Measurements from ENCODE around the gene CLCA4. TPM values are rescaled to one million over a fixed set of nuclear protein-coding genes. Genes with fewer than 3 reads are reported as not detected.
"Not testable (repeated sequence)": the region's sequence is repeated elsewhere in the genome, so short reads cannot be mapped to it uniquely, and the experiment has no call there.

The CLCA4 gene
- total RNA-seq, 1 experiment from 2014 or later = not detected

- H3K27me3 ChIP-seq (replicated peaks; ENCODE audit: insufficient read depth, low read depth, low read length, poor library complexity) = no peaks in the 10 kb centered on the region
- H3K9me3 ChIP-seq (ENCODE audit: low read depth, low read length, poor library complexity, severe bottlenecking) = no peaks in the 10 kb centered on the region
- H3K27ac ChIP-seq (ENCODE audit: low read depth, low read length, poor library complexity, severe bottlenecking) = no peak overlapping the region
- H3K4me1 ChIP-seq (ENCODE audit: insufficient read depth, low read length, poor library complexity, severe bottlenecking) = no peaks in the 10 kb centered on the region
- DNase-seq (ENCODE audit: low spot score) = no peak
- ChIA-PET CTCF (no interaction called here), POLR2A (ENCODE audit: low non-redundant PET) (no interaction called here)
- H3K4me3 ChIP-seq (ENCODE audit: low read depth, low read length, poor library complexity, severe bottlenecking) = no peak overlapping the region
- TF ChIP-seq EZH2 (IDR thresholded peaks at IDR 0.05; ENCODE audit: borderline replicate concordance, low read depth, low read length, poor library complexity, severe bottlenecking) = no peak
- TF ChIP-seq, protein P1, sequence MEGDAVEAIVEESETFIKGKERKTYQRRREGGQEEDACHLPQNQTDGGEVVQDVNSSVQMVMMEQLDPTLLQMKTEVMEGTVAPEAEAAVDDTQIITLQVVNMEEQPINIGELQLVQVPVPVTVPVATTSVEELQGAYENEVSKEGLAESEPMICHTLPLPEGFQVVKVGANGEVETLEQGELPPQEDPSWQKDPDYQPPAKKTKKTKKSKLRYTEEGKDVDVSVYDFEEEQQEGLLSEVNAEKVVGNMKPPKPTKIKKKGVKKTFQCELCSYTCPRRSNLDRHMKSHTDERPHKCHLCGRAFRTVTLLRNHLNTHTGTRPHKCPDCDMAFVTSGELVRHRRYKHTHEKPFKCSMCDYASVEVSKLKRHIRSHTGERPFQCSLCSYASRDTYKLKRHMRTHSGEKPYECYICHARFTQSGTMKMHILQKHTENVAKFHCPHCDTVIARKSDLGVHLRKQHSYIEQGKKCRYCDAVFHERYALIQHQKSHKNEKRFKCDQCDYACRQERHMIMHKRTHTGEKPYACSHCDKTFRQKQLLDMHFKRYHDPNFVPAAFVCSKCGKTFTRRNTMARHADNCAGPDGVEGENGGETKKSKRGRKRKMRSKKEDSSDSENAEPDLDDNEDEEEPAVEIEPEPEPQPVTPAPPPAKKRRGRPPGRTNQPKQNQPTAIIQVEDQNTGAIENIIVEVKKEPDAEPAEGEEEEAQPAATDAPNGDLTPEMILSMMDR (conservative IDR thresholded peaks at IDR 0.05; ENCODE audit: low read depth, low read length) = no peak
- no TSS peak for BruUV-seq (replicated peaks)
- H3K36me3 ChIP-seq (ENCODE audit: insufficient read depth, low read length, poor library complexity, severe bottlenecking) = no peaks in the 10 kb centered on the region
- intact Hi-C loops (cut with micrococcal nuclease; ENCODE audit: unreplicated experiment) = loop anchor here (10.0 kb wide), 1 partner anchor 244 kb away; no protein-coding TSS in a partner anchor
Measured at GRCh38 chr1:86500714-86501113, 46.2 kb upstream of the CLCA4 start.

DNA sequence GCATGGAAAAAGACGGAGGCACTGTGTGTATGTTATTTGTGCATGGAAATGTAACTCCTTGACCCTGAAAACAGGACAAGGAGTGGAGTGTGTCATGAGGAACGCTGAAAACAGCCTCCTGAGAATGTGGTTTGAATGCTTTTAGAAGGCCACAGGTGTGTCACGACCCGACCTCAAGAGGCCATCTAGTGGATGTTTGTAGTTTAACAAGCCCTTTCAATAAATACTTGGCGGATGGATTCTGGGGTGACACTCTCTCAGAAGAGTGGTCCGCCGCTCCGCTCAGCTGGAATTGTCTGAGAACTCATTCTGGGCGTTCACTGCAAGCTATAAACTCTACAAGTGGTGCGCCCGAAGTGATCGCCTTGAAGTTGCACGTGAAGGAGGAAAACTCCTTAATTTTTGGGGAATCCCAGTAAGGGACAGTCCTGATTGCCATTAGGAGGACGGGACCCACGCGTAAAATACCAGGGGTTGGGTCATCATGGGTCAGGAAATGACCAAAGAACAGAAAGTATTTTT lies 44.7 kb upstream of the CLCA4 start:
- H3K9me3 ChIP-seq (ENCODE audit: low read depth, low read length, poor library complexity, severe bottlenecking); BruUV-seq (replicated peaks); H3K27ac ChIP-seq (ENCODE audit: low read depth, low read length, poor library complexity, severe bottlenecking); H3K4me3 ChIP-seq (ENCODE audit: low read depth, low read length, poor library complexity, severe bottlenecking); H3K4me1 ChIP-seq (ENCODE audit: insufficient read depth, low read length, poor library complexity, severe bottlenecking); CTCF ChIA-PET; DNase-seq (ENCODE audit: low spot score); H3K36me3 ChIP-seq (ENCODE audit: insufficient read depth, low read length, poor library complexity, severe bottlenecking); H3K27me3 ChIP-seq (replicated peaks; ENCODE audit: insufficient read depth, low read depth, low read length, poor library complexity): not testable (repeated sequence)
- TF ChIP-seq, protein P1 (conservative IDR thresholded peaks at IDR 0.05; ENCODE audit: low read depth, low read length) = peak; percentile 39
- POLR2A ChIA-PET (ENCODE audit: low non-redundant PET) = interaction anchor here (0.6 kb wide), 1 partner anchor 119 kb away, joined by 3 read pairs; no protein-coding TSS in a partner anchor
- intact Hi-C loops (cut with micrococcal nuclease; ENCODE audit: unreplicated experiment) = loop anchor here (10.0 kb wide), 1 partner anchor 243 kb away; no protein-coding TSS in a partner anchor

GRCh38 chr1:86502721-86503405 lies 44.0 kb upstream of the CLCA4 start:
- no TSS peak for BruUV-seq (replicated peaks)
- Histone ChIP-seq H3K36me3 (ENCODE audit: insufficient read depth, low read length, poor library complexity, severe bottlenecking) (no peaks in the 10 kb centered on the region), H3K27ac (ENCODE audit: low read depth, low read length, poor library complexity, severe bottlenecking) (no peak overlapping the region), H3K9me3 (ENCODE audit: low read depth, low read length, poor library complexity, severe bottlenecking) (no peaks in the 10 kb centered on the region), H3K4me3 (ENCODE audit: low read depth, low read length, poor library complexity, severe bottlenecking) (no peak overlapping the region), H3K4me1 (ENCODE audit: insufficient read depth, low read length, poor library complexity, severe bottlenecking) (no peaks in the 10 kb centered on the region), H3K27me3 (replicated peaks; ENCODE audit: insufficient read depth, low read depth, low read length, poor library complexity) (no peaks in the 10 kb centered on the region)
- no peak for DNase-seq (ENCODE audit: low spot score)
- ChIA-PET CTCF (no interaction called here), POLR2A (ENCODE audit: low non-redundant PET) (no interaction called here)
- TF ChIP-seq EZH2 (IDR thresholded peaks at IDR 0.05; ENCODE audit: borderline replicate concordance, low read depth, low read length, poor library complexity, severe bottlenecking) = no peak
- TF ChIP-seq, protein P1 (conservative IDR thresholded peaks at IDR 0.05; ENCODE audit: low read depth, low read length) = no peak
- intact Hi-C loops (cut with micrococcal nuclease; ENCODE audit: unreplicated experiment) = loop anchor here (10.0 kb wide), 1 partner anchor 242 kb away; no protein-coding TSS in a partner anchor

All from A673 (cell line).